Measurements from ENCODE around the gene FHL1. TPM values are rescaled to one million over a fixed set of nuclear protein-coding genes. Genes with fewer than 3 reads are reported as not detected.

FHL1 gene
- 1.2 and 1.4 TPM in 2 replicates for polyA plus RNA-seq (2013)

DNA sequence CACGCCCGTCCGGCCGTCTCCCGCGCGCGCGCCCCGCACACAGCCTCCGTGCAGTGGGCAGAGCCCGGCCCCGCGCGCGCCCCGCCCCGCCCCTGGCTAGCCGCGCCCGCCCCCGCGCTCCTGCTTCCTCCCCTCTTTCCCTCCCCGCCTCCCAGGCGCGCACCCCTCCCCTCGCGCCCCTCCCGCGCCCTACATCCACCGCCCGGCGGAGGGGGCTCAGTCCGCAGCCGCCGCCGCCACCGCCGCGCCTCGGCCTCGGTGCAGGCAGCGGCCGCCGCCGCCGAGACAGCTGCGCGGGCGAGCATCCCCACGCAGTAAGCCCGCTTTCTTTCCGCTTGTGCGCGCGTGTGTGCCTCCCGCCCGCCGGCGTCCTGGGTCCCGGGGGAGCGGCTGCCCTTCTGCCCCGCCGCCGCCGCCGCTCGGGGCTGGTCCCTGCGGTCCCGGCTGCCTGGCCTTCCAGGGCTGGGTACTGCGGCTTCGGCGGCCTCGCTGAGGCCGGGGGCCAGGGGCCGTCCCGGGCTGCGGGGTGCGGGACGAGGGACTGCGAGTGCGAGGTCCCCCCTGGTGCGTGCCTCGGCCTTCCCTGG lies at the start of gene FHL1:
TSS of gene FHL1 (plus strand) at position 219 of the 587 bp plus-strand sequence.
- Histone ChIP-seq H3K4me1 (ENCODE audit: control insufficient read depth in 1 of 2, insufficient read depth in 2 of 2, low read length in 2 of 2) (peaks cover 0 to 2% of the 10 kb centered on the region in 2 experiments), H3K4me2 (ENCODE audit: low read length) (peak within 1 kb of the TSS; percentile 85), H3K4ac (ENCODE audit: low read depth, low read length) (no peak within 1 kb of the TSS), H2BK120ac (ENCODE audit: insufficient read depth, low read length, poor library complexity) (no peak within 1 kb of the TSS), H3K79me2 (ENCODE audit: control insufficient read depth, insufficient read depth, low read length, poor library complexity) (no peaks in the 10 kb centered on the region), H2AFZ (ENCODE audit: insufficient read depth, low read length, poor library complexity) (peak within 1 kb of the TSS; percentile 3), H2AK5ac (ENCODE audit: low read length) (no peak within 1 kb of the TSS), H2BK12ac (ENCODE audit: low read length) (no peak within 1 kb of the TSS), H3K9me3 (ENCODE audit: insufficient read depth, low read depth, low read length) (no peaks in the 10 kb centered on the region), H3K27ac (ENCODE audit: low read depth, low read length) (no peak within 1 kb of the TSS), H4K12ac (ENCODE audit: low read depth, low read length) (no peak within 1 kb of the TSS), H3K23ac (ENCODE audit: low read length) (no peak within 1 kb of the TSS), H3K27me3 (ENCODE audit: insufficient read depth, low read length) (peaks cover 10% of the 10 kb centered on the region), H3K36me3 (ENCODE audit: control insufficient read depth in 1 of 2, insufficient read depth in 2 of 2, low read length in 2 of 2) (no peaks in the 10 kb centered on the region), H3K9ac (ENCODE audit: low read length) (no peak within 1 kb of the TSS), H3K4me3 (ENCODE audit: low read depth, low read length) (peak within 1 kb of the TSS; percentile 69), H3K14ac (ENCODE audit: low read length) (no peak within 1 kb of the TSS), H3K18ac (ENCODE audit: low read length) (no peak within 1 kb of the TSS), H4K91ac (ENCODE audit: low read depth, low read length) (no peak within 1 kb of the TSS), H4K8ac (ENCODE audit: low read depth, low read length) (no peak within 1 kb of the TSS), H2BK5ac (ENCODE audit: low read depth, low read length, poor library complexity) (no peak within 1 kb of the TSS), H3K79me1 (ENCODE audit: low read length) (no peaks in the 10 kb centered on the region)
- no peak for DNase-seq
- no CpG with 5 or more reads among the region's 84 CpGs for WGBS (ENCODE audit: extremely low coverage, insufficient coverage, insufficient read length)

DNA sequence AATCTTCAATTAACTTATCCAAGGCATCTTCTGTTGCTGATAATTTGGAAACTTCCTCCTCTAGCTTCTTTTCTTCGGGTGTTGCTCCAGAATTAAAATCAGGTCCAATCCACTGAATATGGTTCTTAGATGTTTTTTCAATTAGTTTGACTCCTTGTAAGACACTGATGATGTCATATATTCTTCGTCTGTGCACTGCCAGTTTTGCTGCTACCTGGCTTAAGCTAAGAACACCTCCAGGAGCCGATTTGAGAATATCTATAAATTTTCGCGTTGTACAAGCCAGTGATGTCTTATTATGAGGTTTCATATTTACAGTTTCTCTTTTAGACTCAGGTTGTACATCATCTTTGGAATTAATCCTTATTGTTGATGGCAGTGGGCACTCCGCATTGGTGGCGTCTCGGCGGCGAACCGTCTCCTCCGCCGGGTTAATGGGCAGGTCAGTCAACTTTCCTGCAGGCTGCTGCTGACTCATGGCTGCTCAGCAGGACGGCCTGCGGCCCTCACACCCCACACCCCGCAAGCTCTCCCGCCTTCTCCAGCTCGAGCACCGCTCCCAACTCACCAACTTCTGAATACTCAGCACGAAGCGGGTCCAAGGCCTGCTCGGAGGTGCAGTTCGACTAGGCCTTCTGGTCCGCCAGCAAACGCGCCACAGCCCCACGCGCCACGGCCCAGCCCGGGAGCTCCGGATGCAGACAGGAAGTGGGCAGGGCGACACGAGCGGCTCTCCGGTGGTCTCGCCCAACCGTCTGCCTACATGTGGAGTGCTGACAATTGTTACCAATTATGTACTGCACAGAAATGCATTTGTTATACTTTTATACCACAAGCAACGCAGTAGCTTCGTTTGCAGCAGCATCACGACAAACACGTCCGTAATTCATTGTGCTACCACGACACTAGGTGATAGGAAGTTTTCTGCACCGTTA lies 49.2 kb upstream of the FHL1 start:
- no peak overlapping the region for H3K18ac ChIP-seq (ENCODE audit: low read length)
- H4K91ac ChIP-seq (ENCODE audit: low read depth, low read length): no peak overlapping the region
- peaks cover 0 to 2% of the 10 kb centered on the region in 2 experiments for H3K4me1 ChIP-seq (ENCODE audit: control insufficient read depth in 1 of 2, insufficient read depth in 2 of 2, low read length in 2 of 2)
- H3K79me1 ChIP-seq (ENCODE audit: low read length): no peaks in the 10 kb centered on the region
- H3K23ac ChIP-seq (ENCODE audit: low read length): no peak overlapping the region
- H3K79me2 ChIP-seq (ENCODE audit: control insufficient read depth, insufficient read depth, low read length, poor library complexity): no peaks in the 10 kb centered on the region
- no peak overlapping the region for H3K27ac ChIP-seq (ENCODE audit: low read depth, low read length)
- no peak overlapping the region for H3K14ac ChIP-seq (ENCODE audit: low read length)
- no peak overlapping the region for H2AK5ac ChIP-seq (ENCODE audit: low read length)
- no CpG with 5 or more reads among the region's 44 CpGs for WGBS (ENCODE audit: extremely low coverage, insufficient coverage, insufficient read length)
- DNase-seq: no peak
- H4K8ac ChIP-seq (ENCODE audit: low read depth, low read length): no peak overlapping the region
- no peaks in the 10 kb centered on the region for H3K9me3 ChIP-seq (ENCODE audit: insufficient read depth, low read depth, low read length)
- no peak overlapping the region for H2BK5ac ChIP-seq (ENCODE audit: low read depth, low read length, poor library complexity)
- H3K36me3 ChIP-seq (ENCODE audit: control insufficient read depth in 1 of 2, insufficient read depth in 2 of 2, low read length in 2 of 2): no peaks in the 10 kb centered on the region
- H3K4me3 ChIP-seq (ENCODE audit: low read depth, low read length): no peak overlapping the region
- no peak overlapping the region for H3K9ac ChIP-seq (ENCODE audit: low read length)
- H2BK12ac ChIP-seq (ENCODE audit: low read length): no peak overlapping the region
- no peak overlapping the region for H2AFZ ChIP-seq (ENCODE audit: insufficient read depth, low read length, poor library complexity)
- no peak overlapping the region for H4K12ac ChIP-seq (ENCODE audit: low read depth, low read length)
- no peaks in the 10 kb centered on the region for H3K27me3 ChIP-seq (ENCODE audit: insufficient read depth, low read length)
- no peak overlapping the region for H2BK120ac ChIP-seq (ENCODE audit: insufficient read depth, low read length, poor library complexity)
- no peak overlapping the region for H3K4me2 ChIP-seq (ENCODE audit: low read length)
- no peak overlapping the region for H3K4ac ChIP-seq (ENCODE audit: low read depth, low read length)

- Histone ChIP-seq H3K9me3 (ENCODE audit: insufficient read depth, low read depth, low read length) (no peaks in the 10 kb centered on the region), H3K23ac (ENCODE audit: low read length) (no peak overlapping the region), H2BK120ac (ENCODE audit: insufficient read depth, low read length, poor library complexity) (no peak overlapping the region), H4K12ac (ENCODE audit: low read depth, low read length) (no peak overlapping the region), H2AFZ (ENCODE audit: insufficient read depth, low read length, poor library complexity) (no peak overlapping the region), H3K79me2 (ENCODE audit: control insufficient read depth, insufficient read depth, low read length, poor library complexity) (no peaks in the 10 kb centered on the region), H3K4me3 (ENCODE audit: low read depth, low read length) (no peak overlapping the region), H3K79me1 (ENCODE audit: low read length) (no peaks in the 10 kb centered on the region), H3K4ac (ENCODE audit: low read depth, low read length) (no peak overlapping the region), H3K14ac (ENCODE audit: low read length) (no peak overlapping the region), H3K9ac (ENCODE audit: low read length) (no peak overlapping the region), H3K27me3 (ENCODE audit: insufficient read depth, low read length) (no peaks in the 10 kb centered on the region), H2BK12ac (ENCODE audit: low read length) (no peak overlapping the region), H3K4me1 (ENCODE audit: control insufficient read depth in 1 of 2, insufficient read depth in 2 of 2, low read length in 2 of 2) (no peaks in the 10 kb centered on the region), H2AK5ac (ENCODE audit: low read length) (no peak overlapping the region), H3K18ac (ENCODE audit: low read length) (no peak overlapping the region), H2BK5ac (ENCODE audit: low read depth, low read length, poor library complexity) (no peak overlapping the region), H3K36me3 (ENCODE audit: control insufficient read depth in 1 of 2, insufficient read depth in 2 of 2, low read length in 2 of 2) (no peaks in the 10 kb centered on the region), H4K8ac (ENCODE audit: low read depth, low read length) (no peak overlapping the region), H3K27ac (ENCODE audit: low read depth, low read length) (no peak overlapping the region), H4K91ac (ENCODE audit: low read depth, low read length) (no peak overlapping the region), H3K4me2 (ENCODE audit: low read length) (no peak overlapping the region)
- DNase-seq: no peak
- WGBS (ENCODE audit: extremely low coverage, insufficient coverage, insufficient read length): no CpG with 5 or more reads among the region's 1 CpG
These were observed 42.4 kb upstream of the FHL1 start for GRCh38 chrX:136104936-136105335.

DNA sequence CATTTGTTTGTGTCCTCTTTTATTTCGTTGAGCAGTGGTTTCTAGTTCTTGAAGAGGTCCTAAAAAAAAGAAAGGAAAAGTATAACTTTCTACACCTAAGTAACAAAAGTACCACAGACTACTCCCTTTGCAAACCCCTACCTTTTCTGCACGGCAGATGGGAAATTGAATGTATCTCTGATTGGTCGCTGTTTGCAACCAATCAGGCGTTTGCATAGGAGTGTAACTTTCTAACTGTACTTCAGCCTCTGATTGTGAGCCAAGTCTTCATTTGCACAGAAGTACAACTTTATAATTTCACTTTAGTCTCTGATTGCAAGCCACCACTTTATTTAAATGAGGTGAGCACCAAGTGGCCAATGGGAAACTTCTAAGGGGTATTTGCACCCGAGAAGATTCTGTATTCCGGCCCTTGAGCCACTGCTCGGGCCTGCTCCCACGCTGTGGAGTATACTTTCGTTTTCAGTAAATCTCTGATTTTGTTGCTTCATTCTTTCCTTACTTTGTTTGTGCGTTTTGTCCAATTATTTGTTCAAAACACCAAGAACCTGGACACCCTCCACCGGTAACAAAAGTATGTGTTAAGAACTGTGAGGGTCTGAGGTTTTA lies 40.3 kb upstream of the FHL1 start:
- no peak overlapping the region for H2BK5ac ChIP-seq (ENCODE audit: low read depth, low read length, poor library complexity)
- no peak overlapping the region for H3K9ac ChIP-seq (ENCODE audit: low read length)
- no peaks in the 10 kb centered on the region for H3K4me1 ChIP-seq (ENCODE audit: control insufficient read depth in 1 of 2, insufficient read depth in 2 of 2, low read length in 2 of 2)
- H2BK12ac ChIP-seq (ENCODE audit: low read length): no peak overlapping the region
- H3K9me3 ChIP-seq (ENCODE audit: insufficient read depth, low read depth, low read length): no peaks in the 10 kb centered on the region
- no peak overlapping the region for H3K27ac ChIP-seq (ENCODE audit: low read depth, low read length)
- no peak overlapping the region for H2AK5ac ChIP-seq (ENCODE audit: low read length)
- H3K27me3 ChIP-seq (ENCODE audit: insufficient read depth, low read length): no peaks in the 10 kb centered on the region
- no peaks in the 10 kb centered on the region for H3K79me2 ChIP-seq (ENCODE audit: control insufficient read depth, insufficient read depth, low read length, poor library complexity)
- H3K14ac ChIP-seq (ENCODE audit: low read length): no peak overlapping the region
- no peak overlapping the region for H3K4ac ChIP-seq (ENCODE audit: low read depth, low read length)
- no peak overlapping the region for H2AFZ ChIP-seq (ENCODE audit: insufficient read depth, low read length, poor library complexity)
- no peak overlapping the region for H2BK120ac ChIP-seq (ENCODE audit: insufficient read depth, low read length, poor library complexity)
- no peak overlapping the region for H3K18ac ChIP-seq (ENCODE audit: low read length)
- no peak overlapping the region for H3K4me3 ChIP-seq (ENCODE audit: low read depth, low read length)
- no peaks in the 10 kb centered on the region for H3K36me3 ChIP-seq (ENCODE audit: control insufficient read depth in 1 of 2, insufficient read depth in 2 of 2, low read length in 2 of 2)
- H4K8ac ChIP-seq (ENCODE audit: low read depth, low read length): no peak overlapping the region
- H3K79me1 ChIP-seq (ENCODE audit: low read length): no peaks in the 10 kb centered on the region
- no peak overlapping the region for H3K23ac ChIP-seq (ENCODE audit: low read length)
- DNase-seq: no peak
- H4K91ac ChIP-seq (ENCODE audit: low read depth, low read length): no peak overlapping the region
- no peak overlapping the region for H4K12ac ChIP-seq (ENCODE audit: low read depth, low read length)
- WGBS (ENCODE audit: extremely low coverage, insufficient coverage, insufficient read length): no CpG with 5 or more reads among the region's 11 CpGs
- H3K4me2 ChIP-seq (ENCODE audit: low read length): no peak overlapping the region

All from trophoblast cell (in vitro differentiated cells and primary cell).